ENCODE data around the gene GSTM5. TPM values are rescaled to one million over a fixed set of nuclear protein-coding genes. Genes with fewer than 3 reads are reported as not detected.

GSTM5 gene
- total RNA-seq, 1 donor from 2014 or later = 27.9 TPM

DNA sequence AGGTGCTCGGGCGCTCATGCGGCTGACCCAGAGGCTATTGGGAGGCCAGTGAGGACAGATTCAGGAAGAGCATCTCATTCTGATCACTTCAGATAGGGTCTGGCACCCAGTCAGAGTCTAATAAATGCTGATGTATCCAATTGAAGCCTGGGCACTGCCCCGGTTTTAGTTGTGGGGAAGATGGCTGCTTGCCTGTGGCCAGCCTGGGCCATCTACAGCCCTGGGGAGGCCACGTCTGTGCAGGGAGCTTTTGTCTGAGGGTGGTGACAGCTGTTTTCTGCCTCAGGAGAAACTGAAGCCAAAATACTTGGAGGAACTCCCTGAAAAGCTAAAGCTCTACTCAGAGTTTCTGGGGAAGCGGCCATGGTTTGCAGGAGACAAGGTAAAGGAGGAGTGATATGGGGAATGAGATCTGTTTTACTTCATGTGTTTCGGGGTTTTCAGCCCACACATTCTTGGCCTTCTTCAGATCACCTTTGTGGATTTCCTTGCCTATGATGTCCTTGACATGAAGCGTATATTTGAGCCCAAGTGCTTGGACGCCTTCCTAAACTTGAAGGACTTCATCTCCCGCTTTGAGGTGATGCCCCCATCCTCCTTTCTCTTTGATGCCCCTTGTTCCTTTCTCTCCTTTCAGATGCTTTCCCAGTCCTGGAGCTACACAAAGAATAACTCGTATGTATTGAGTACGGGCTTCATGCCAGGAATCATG is 2.8 kb downstream of the GSTM5 start:
- peaks cover 8% of the 10 kb centered on the region for H3K36me3 Mint-ChIP-seq (ENCODE audit: low read depth, unreplicated experiment)
- H3K27me3 Mint-ChIP-seq (ENCODE audit: unreplicated experiment) = peaks cover 7% of the 10 kb centered on the region

DNA sequence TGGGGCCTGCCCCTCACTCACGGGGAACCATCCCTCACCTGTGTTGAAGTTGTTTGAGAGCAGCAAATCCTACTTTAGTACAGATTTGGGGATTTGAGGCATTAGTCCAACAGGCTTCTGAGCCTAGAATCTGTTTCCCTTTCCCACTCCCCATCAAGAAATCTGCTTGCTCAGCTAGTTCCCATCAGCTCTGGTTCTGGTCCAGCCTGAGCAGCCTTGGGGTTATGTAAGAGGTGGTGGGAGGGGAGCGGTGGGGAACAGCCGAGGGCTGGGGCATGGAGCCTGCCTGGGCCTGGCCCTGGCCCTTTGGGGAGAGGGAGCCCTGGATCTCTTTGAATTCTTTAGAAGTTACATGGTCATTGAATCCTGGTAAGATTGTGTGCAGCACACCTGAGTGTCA is 4.1 kb downstream of the GSTM5 start:
- H3K27me3 Mint-ChIP-seq (ENCODE audit: unreplicated experiment) = peaks cover 7% of the 10 kb centered on the region
- peaks cover 8% of the 10 kb centered on the region for H3K36me3 Mint-ChIP-seq (ENCODE audit: low read depth, unreplicated experiment)
- H3K4me1 Mint-ChIP-seq (ENCODE audit: unreplicated experiment) = peaks cover 13% of the 10 kb centered on the region
- no peaks in the 10 kb centered on the region for H3K9me3 Mint-ChIP-seq (ENCODE audit: unreplicated experiment)
- no peak overlapping the region for H3K27ac Mint-ChIP-seq (ENCODE audit: unreplicated experiment)
- TF ChIP-seq, protein P1, sequence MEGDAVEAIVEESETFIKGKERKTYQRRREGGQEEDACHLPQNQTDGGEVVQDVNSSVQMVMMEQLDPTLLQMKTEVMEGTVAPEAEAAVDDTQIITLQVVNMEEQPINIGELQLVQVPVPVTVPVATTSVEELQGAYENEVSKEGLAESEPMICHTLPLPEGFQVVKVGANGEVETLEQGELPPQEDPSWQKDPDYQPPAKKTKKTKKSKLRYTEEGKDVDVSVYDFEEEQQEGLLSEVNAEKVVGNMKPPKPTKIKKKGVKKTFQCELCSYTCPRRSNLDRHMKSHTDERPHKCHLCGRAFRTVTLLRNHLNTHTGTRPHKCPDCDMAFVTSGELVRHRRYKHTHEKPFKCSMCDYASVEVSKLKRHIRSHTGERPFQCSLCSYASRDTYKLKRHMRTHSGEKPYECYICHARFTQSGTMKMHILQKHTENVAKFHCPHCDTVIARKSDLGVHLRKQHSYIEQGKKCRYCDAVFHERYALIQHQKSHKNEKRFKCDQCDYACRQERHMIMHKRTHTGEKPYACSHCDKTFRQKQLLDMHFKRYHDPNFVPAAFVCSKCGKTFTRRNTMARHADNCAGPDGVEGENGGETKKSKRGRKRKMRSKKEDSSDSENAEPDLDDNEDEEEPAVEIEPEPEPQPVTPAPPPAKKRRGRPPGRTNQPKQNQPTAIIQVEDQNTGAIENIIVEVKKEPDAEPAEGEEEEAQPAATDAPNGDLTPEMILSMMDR (IDR thresholded peaks at IDR 0.05; ENCODE audit: unreplicated experiment) = no peak
- no peak for DNase-seq (ENCODE audit: low spot score)
- no peak overlapping the region for H3K4me3 Mint-ChIP-seq (ENCODE audit: unreplicated experiment)

More for the DNA sequence above, 2.8 kb downstream of the GSTM5 start:
- Mint-ChIP-seq H3K4me3 (ENCODE audit: unreplicated experiment) (no peak overlapping the region), H3K27ac (ENCODE audit: unreplicated experiment) (no peak overlapping the region), H3K9me3 (ENCODE audit: unreplicated experiment) (no peaks in the 10 kb centered on the region), H3K4me1 (ENCODE audit: unreplicated experiment) (peaks cover 13% of the 10 kb centered on the region)
- TF ChIP-seq, protein P1 (IDR thresholded peaks at IDR 0.05; ENCODE audit: unreplicated experiment) = no peak
- no peak for DNase-seq (ENCODE audit: low spot score)

DNA sequence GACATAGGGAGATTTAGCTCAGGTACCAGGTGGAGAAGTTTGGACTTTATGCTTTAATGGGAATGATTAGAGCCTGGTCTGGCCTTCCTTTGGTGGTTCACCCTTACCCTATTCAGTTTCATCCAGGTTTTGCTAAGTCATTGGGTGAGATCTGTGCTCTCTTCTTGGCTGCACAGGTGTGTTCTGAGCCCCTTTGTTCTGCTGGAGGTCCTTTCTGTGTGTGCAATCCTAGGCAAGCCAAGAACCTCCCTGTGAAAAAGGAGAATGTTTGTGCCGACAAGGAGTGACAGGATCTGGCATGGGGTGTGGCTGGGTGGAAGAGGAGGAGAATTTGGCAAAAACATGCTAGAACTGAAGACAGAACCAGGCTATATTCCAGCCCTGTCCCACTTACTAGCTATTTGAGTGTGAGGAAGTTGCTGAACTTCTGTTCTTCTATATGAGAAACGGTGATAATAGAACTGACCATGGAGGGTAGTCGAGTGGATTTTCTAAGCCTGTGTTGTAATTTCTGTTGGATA is 4.6 kb downstream of the GSTM5 start:
- peaks cover 6% of the 10 kb centered on the region for H3K27me3 Mint-ChIP-seq (ENCODE audit: unreplicated experiment)
- peaks cover 8% of the 10 kb centered on the region for H3K36me3 Mint-ChIP-seq (ENCODE audit: low read depth, unreplicated experiment)
- no peaks in the 10 kb centered on the region for H3K9me3 Mint-ChIP-seq (ENCODE audit: unreplicated experiment)
- peaks cover 13% of the 10 kb centered on the region for H3K4me1 Mint-ChIP-seq (ENCODE audit: unreplicated experiment)
- no peak for DNase-seq (ENCODE audit: low spot score)
- no peak overlapping the region for H3K4me3 Mint-ChIP-seq (ENCODE audit: unreplicated experiment)
- H3K27ac Mint-ChIP-seq (ENCODE audit: unreplicated experiment) = no peak overlapping the region
- TF ChIP-seq, protein P1 (IDR thresholded peaks at IDR 0.05; ENCODE audit: unreplicated experiment) = no peak

DNA sequence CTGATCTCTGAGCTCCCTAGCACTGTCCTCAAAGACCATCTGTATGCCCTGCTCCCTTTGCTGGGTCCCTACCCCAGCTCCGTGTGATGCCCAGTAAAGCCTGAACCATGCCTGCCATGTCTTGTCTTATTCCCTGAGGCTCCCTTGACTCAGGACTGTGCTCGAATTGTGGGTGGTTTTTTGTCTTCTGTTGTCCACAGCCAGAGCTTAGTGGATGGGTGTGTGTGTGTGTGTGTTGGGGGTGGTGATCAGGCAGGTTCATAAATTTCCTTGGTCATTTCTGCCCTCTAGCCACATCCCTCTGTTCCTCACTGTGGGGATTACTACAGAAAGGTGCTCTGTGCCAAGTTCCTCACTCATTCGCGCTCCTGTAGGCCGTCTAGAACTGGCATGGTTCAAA is 5.7 kb downstream of the GSTM5 start:
- H3K4me1 Mint-ChIP-seq (ENCODE audit: unreplicated experiment) = peaks cover 13% of the 10 kb centered on the region
- H3K27me3 Mint-ChIP-seq (ENCODE audit: unreplicated experiment) = peaks cover 4% of the 10 kb centered on the region
- peak overlapping the region; percentile 39 for H3K4me3 Mint-ChIP-seq (ENCODE audit: unreplicated experiment)
- H3K27ac Mint-ChIP-seq (ENCODE audit: unreplicated experiment) = no peak overlapping the region
- peaks cover 8% of the 10 kb centered on the region for H3K36me3 Mint-ChIP-seq (ENCODE audit: low read depth, unreplicated experiment)
- no peaks in the 10 kb centered on the region for H3K9me3 Mint-ChIP-seq (ENCODE audit: unreplicated experiment)
- TF ChIP-seq, protein P1 (IDR thresholded peaks at IDR 0.05; ENCODE audit: unreplicated experiment) = no peak
- no peak for DNase-seq (ENCODE audit: low spot score)

DNA sequence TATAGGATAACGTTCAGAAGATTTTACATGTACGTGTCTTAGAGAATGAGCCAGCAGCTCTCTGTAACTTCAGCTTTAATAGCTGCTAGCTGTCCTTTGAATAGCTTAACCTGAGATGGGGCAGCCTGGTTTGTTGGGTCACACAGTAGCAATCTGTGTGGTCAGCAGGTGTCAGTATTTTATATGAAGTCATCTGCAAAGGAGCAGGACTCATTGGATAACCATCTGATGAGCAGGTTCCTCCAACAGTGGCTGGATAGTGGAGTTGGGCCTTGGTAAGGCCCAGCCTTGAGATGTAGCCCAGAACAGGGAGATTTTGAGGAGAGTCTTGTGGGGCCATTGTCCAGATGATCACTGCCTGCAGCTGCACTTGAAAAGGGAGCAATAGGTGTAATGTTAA is 6.4 kb downstream of the GSTM5 start:
- no peak for DNase-seq (ENCODE audit: low spot score)
- peaks cover 4% of the 10 kb centered on the region for H3K27me3 Mint-ChIP-seq (ENCODE audit: unreplicated experiment)
- H3K36me3 Mint-ChIP-seq (ENCODE audit: low read depth, unreplicated experiment) = peaks cover 8% of the 10 kb centered on the region
- H3K4me1 Mint-ChIP-seq (ENCODE audit: unreplicated experiment) = peaks cover 13% of the 10 kb centered on the region
- no peaks in the 10 kb centered on the region for H3K9me3 Mint-ChIP-seq (ENCODE audit: unreplicated experiment)
- TF ChIP-seq, protein P1 (IDR thresholded peaks at IDR 0.05; ENCODE audit: unreplicated experiment) = no peak
- H3K4me3 Mint-ChIP-seq (ENCODE audit: unreplicated experiment) = no peak overlapping the region
- H3K27ac Mint-ChIP-seq (ENCODE audit: unreplicated experiment) = no peak overlapping the region

All from endothelial cell (in vitro differentiated cells).